Activated CD8-positive, alpha-beta memory T cell treated with anti-CD3 and anti-CD28 coated beads for 48 hours (primary cell): ENCODE results near the gene NUMB.

Experiments used
- DNase-seq, 3 experiments: peaks; one replicate each; pipeline ENCODE4 v3.0.0-alpha.2; 2020; ENCODE audit warnings: low read depth in 2 of 3, low spot score in 2 of 3

Gene NUMB

GRCh38 chr14:73458183-73458976 is at the start of gene NUMB:
NUMB (minus strand) TSS chr14:73458546; CDS start chr14:73355751, 102,795 bp downstream.
- peak; percentile 83 to 88 (median 85) for DNase-seq

GRCh38 chr14:73503648-73504047 is 45.3 kb upstream of the NUMB start:
- no peak for DNase-seq

DNA sequence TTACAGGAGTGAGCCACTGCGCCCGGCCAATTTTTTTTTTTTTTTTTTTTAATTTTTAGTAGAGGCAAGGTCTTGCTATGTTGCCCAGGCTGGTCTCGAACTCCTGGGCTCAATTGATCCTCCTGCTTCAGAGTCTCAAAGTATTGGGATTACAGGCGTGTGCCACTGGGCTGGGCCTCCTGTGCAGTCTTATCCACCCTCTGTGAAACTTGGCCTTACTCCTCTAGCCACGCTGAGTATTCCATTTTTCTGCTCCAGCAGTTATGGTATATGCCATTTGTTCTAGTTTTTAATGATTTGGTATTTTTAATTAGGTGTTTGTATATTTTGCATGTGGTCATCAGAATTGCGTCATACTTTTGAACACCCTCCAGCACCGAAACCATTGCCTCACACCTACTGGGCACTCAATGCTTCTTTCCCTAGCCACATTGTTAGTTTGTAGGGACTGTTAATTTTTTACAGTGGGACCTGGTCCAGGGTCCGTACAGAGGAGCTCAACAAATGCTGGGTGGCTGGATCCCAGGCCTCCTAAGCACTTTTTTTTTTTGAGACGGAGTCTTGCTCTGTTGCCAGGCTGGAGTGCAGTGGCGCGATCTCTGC is 43.8 kb upstream of the NUMB start:
- no peak for DNase-seq

DNA sequence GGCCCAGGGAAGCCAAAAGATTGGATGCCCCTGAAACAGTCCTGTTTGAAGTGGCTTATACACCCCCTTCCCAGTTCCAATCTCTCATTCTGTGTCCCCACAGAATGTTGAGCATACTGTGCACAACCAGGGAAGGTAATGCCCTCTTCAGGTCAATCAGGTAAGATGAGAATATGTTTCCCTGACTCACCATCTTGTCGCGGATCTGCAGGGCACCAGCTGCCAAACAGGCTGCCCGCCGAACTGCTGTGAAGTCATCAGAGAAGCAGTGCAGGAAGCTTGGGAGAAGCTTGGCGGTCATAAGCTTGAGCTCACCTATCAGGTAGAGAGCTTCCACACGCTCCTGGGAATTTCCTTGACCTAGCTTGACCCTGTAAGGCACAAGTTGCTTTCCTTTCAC is 42.0 kb upstream of the NUMB start:
- no peak for DNase-seq

GRCh38 chr14:73494593-73494992 is 36.2 kb upstream of the NUMB start:
- no peak for DNase-seq

- DNase-seq, result no peak
Observed at GRCh38 chr14:73492670-73493069, 34.3 kb upstream of the NUMB start.

- no peak for DNase-seq
Observed at GRCh38 chr14:73492043-73492552, 33.8 kb upstream of the NUMB start.

GRCh38 chr14:73491256-73492042 is 33.1 kb upstream of the NUMB start:
- DNase-seq, result peak; percentile 35 to 49 (median 40)

DNA sequence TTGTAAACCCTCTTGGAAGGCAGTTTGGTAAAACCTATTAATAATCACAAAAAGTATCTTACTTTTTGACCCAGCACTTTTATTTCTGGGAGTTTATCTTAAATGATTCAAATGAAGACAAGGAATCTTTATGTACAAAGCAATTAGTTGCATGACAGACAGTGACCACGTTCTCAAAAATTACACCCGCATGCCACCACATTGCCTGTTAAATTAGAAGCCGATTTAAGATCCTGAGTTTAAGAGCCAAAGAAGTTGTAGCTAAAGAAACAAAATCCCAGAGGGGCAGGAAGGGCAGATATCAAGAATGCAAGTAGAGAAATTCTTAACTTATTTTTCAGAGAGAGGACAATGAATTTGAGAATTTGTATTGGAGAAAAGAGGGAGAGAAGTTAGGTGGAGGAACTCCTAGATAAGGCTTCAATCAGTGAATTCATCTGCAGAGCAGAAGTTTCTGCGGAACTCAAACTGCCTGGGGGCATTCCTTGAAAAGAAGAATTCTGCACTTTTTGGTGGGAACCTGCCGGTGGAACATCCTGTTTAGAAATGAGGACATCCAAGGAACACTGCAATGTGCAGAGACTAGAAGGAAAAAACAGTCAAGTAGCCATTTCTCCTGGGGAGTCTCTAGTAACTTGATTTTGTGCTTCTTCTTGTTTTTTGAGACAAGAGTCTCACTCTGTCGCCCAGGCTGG is 31.3 kb upstream of the NUMB start:
- no peak for DNase-seq

DNA sequence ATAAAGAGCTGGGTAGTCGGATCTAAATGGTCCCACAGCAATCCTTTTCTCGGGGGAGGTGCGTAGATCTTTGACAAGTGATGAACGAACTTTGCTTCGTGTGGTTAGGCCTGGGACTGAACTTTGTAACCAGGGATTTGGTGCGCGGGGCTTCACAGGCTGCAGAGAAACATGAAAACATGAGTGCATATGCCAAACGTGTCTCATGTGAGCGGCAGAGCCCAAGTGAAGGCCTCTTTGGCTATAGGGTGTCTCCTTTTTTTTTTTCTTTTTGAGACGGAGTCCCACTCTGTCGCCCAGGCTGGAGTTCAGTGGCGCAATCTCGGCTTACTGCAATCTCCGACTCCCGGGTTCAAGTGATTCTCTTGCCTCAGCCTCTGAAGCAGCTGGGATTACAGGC is 20.3 kb upstream of the NUMB start:
- DNase-seq, result no peak

DNA sequence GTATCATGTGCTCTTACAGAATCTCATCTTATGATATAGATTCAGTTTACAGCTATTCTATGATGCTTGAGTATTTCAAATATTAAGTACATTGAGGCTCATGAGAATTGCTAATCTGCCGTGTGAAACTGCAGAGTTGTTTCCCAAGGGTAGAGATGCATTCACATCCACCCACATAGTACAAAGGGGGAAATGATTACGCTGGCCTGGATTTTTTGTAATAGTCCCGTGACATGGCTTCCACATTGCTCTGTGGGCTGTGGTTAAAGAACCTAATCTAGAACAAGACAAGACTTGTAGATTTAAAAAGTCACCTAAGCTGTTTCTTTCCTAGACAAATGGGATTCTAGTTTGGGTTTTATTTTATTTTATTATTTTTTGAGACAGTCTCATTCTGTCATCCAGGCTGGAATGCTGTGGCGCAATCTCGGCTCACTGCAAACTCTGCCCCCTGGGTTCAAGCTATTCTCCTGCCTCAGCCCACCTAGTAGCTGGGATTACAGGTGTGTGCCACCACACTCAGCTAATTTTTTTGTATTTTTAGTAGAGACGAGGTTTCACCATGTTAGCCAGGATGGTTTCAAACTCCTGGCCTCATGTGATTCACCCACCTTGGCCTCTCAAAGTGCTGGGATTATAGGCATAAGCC is 19.4 kb upstream of the NUMB start:
- no peak for DNase-seq

GRCh38 chr14:73476451-73476931 is 18.1 kb upstream of the NUMB start:
- DNase-seq, result no peak

DNA sequence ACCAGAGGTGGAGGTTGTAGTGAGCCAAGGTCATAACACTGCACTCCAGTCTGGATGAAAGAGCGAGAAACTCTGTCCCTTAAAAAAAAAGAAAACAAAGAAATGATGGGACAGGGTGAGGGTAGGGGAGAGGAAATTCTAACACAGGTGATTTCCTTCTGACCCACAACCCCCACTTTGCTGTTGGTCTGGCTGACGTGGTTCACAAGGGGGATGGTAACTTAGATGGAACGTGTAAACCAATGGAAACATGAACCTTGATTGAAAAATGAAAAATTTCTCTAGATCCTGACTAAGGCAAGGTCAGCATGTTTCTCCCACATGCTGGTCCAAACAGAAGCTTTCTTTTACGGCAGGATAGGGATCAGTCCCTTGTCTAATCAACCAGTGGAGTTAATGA is 16.6 kb upstream of the NUMB start:
- DNase-seq, result no peak

GRCh38 chr14:73472185-73473114 is 14.1 kb upstream of the NUMB start:
- DNase-seq, result no peak

DNA sequence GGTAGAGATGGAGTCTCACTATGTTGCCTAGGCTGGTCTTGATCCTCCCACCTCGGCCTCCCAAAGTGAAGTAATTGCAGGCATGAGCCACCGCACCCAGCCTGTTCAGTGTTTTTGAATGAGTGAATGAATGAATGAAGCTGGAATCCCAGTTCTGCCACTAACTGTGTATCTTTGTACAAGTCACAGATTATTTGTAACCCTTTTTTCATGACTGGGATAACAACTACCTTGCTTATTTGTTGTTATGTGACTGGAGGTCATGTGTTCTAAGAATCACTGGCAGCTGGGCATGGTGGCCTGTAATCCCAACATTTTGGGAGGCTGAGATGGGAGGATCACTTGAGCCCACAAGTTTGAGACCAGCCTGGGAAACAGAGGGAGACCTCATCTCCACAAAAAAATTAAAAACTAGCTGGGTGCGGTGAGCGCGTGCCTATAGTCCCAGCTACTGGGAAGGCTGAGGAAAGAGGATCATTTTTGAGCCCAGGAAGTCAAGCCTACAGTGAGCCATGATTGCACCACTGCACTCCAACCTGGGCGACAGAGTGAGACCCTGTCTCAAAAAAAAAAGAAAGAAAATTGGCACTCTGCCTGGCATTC is 13.3 kb upstream of the NUMB start:
- DNase-seq, result no peak

DNA sequence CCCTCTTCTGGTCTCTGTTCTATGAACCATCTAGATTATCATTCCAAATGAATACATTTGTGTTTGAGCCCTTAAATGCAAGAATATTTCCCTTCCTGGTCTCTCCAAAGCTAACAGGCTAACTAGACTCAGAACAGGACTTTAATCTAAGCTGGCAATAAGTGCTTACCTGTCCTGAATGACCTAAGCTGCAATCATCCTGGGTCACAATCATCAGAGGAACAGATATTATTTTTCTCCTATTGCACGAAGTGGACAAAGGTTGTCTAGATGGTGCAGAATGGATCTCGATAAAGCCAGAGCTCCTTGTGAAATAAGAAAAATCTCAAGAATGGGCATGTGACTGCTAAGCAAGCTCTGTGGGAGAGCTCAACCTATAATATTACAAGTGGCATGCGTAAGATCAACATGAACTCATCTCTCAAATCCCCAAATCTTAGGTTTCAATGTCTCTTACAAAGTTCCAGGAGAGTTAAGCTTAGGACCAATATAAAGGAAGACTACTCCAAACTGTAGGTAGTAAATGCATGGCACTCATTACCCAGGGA is 10.6 kb upstream of the NUMB start:
- DNase-seq, result no peak

GRCh38 chr14:73467800-73468199 is 9.5 kb upstream of the NUMB start:
- peak in 2 of 3 experiments; percentile 10 to 12 for DNase-seq

GRCh38 chr14:73467377-73467776 is 9.0 kb upstream of the NUMB start:
- peak; percentile 32 to 54 (median 38) for DNase-seq

- no peak for DNase-seq
Observed at GRCh38 chr14:73466861-73467260, 8.5 kb upstream of the NUMB start.
